Measurements from ENCODE around the gene MYZAP.

DNA sequence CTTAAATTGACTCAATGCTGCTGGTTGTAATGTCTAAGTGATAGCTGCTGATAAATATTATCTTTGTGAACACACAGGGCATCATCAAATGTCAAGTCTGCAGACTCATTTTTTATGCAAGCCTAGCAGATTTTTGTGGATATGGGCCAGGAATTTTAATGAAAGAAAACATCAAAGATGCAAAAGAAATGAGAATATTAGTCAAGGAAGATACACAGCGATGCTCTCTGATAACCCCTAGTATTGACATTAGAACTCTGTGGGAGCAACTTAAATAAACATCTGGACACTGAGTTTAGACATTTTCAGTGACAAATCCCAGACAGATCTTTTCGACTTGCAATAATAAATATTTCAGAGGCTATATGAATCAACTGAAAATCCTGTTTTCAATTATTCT lies 143.2 kb downstream of the MYZAP start:
- TF ChIP-seq, protein P1, sequence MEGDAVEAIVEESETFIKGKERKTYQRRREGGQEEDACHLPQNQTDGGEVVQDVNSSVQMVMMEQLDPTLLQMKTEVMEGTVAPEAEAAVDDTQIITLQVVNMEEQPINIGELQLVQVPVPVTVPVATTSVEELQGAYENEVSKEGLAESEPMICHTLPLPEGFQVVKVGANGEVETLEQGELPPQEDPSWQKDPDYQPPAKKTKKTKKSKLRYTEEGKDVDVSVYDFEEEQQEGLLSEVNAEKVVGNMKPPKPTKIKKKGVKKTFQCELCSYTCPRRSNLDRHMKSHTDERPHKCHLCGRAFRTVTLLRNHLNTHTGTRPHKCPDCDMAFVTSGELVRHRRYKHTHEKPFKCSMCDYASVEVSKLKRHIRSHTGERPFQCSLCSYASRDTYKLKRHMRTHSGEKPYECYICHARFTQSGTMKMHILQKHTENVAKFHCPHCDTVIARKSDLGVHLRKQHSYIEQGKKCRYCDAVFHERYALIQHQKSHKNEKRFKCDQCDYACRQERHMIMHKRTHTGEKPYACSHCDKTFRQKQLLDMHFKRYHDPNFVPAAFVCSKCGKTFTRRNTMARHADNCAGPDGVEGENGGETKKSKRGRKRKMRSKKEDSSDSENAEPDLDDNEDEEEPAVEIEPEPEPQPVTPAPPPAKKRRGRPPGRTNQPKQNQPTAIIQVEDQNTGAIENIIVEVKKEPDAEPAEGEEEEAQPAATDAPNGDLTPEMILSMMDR (IDR thresholded peaks at IDR 0.05): no peak
- TF ChIP-seq EZH2 (IDR thresholded peaks at IDR 0.05): no peak

All from neural progenitor cell (in vitro differentiated cells).